Measurements from ENCODE around the gene TPI1.

- no peak for TF ChIP-seq POLR2AphosphoS5 (IDR thresholded peaks at IDR 0.05)
- no peak for TF ChIP-seq POLR2A (IDR thresholded peaks at IDR 0.05; ENCODE audit: low read depth)
Observed at GRCh38 chr12:6821591-6822425, 45.5 kb upstream of the TPI1 start, which contains the start of gene GPR162.

Measured in esophagus muscularis mucosa (tissue), 2 donors.